H9 (cell line): ENCODE data around the gene MXD4. TPM values are rescaled to one million over a fixed set of nuclear protein-coding genes. Genes with fewer than 3 reads are reported as not detected.

Source experiments
- DNase-seq: peaks from one replicate; pipeline ENCODE4 v3.0.0-alpha.2; 2017
- H2AFZ ChIP-seq: one replicate; pipeline ENCODE4 v1.6.1; 2013; ENCODE audit warnings: mild to moderate bottlenecking, low read length, control low read depth, moderate library complexity
- H2AK5ac ChIP-seq: 2 replicates; pipeline ENCODE4 v1.6.1; 2013; ENCODE audit warnings: low read length, control low read depth, mixed read lengths; ENCODE audit not compliant: insufficient read length
- H2BK120ac ChIP-seq: one replicate; pipeline ENCODE4 v1.6.1; 2013; ENCODE audit warnings: low read depth, mild to moderate bottlenecking, low read length, control low read depth, inconsistent platforms; ENCODE audit not compliant: poor library complexity, severe bottlenecking
- H2BK12ac ChIP-seq: 2 replicates; pipeline ENCODE4 v1.6.1; 2013; ENCODE audit warnings: low read length, control low read depth, mixed read lengths, low read depth; ENCODE audit not compliant: insufficient read length
- H2BK15ac ChIP-seq: 2 replicates; pipeline ENCODE4 v1.6.1; 2013; ENCODE audit warnings: low read depth, low read length, control low read depth
- H2BK20ac ChIP-seq: one replicate; pipeline ENCODE4 v1.6.1; 2013; ENCODE audit warnings: low read depth, mild to moderate bottlenecking, low read length, control low read depth, inconsistent platforms; ENCODE audit not compliant: poor library complexity, severe bottlenecking
- H2BK5ac ChIP-seq: 2 replicates; pipeline ENCODE4 v1.6.1; 2013; ENCODE audit warnings: low read length, control low read depth, mixed read lengths; ENCODE audit not compliant: insufficient read length
- H3K14ac ChIP-seq: 2 replicates; pipeline ENCODE4 v1.6.1; 2013; ENCODE audit warnings: low read length, control low read depth; ENCODE audit not compliant: insufficient read depth
- H3K18ac ChIP-seq: 2 replicates; pipeline ENCODE4 v1.6.1; 2013; ENCODE audit warnings: low read depth, mild to moderate bottlenecking, mixed read lengths, low read length, control low read depth; ENCODE audit not compliant: insufficient read length
- H3K23ac ChIP-seq: 2 replicates; pipeline ENCODE4 v1.6.1; 2013; ENCODE audit warnings: low read length, control low read depth, mixed read lengths, low read depth; ENCODE audit not compliant: insufficient read length
- H3K23me2 ChIP-seq: 2 replicates; pipeline ENCODE4 v1.6.1; 2013; ENCODE audit warnings: low read depth, mild to moderate bottlenecking, mixed read lengths, low read length, control low read depth; ENCODE audit not compliant: insufficient read length, poor library complexity, severe bottlenecking
- H3K27ac ChIP-seq: 2 replicates; pipeline ENCODE4 v1.5.1; 2013; ENCODE audit warnings: low read length, control low read depth, mixed read lengths, low read depth; ENCODE audit not compliant: insufficient read length
- H3K27me3 ChIP-seq: 2 replicates; pipeline ENCODE4 v1.6.1; 2013; ENCODE audit warnings: low read length, control low read depth, inconsistent platforms; ENCODE audit not compliant: insufficient read depth
- H3K4ac ChIP-seq: 2 replicates; pipeline ENCODE4 v1.6.1; 2013; ENCODE audit warnings: low read depth, mild to moderate bottlenecking, control low read depth, inconsistent platforms, low read length, moderate library complexity
- H3K4me1 ChIP-seq: 2 replicates; pipeline ENCODE4 v1.6.1; 2013; ENCODE audit warnings: low read length, control low read depth, inconsistent platforms; ENCODE audit not compliant: insufficient read depth
- H3K4me2 ChIP-seq: 2 replicates; pipeline ENCODE4 v1.6.1; 2013; ENCODE audit warnings: low read length, control low read depth, mixed read lengths; ENCODE audit not compliant: insufficient read length, insufficient read depth
- H3K56ac ChIP-seq: 2 replicates; pipeline ENCODE4 v1.6.1; 2013; ENCODE audit warnings: low read depth, mild to moderate bottlenecking, mixed read lengths, low read length, control low read depth; ENCODE audit not compliant: insufficient read length
- H3K79me1 ChIP-seq: 2 replicates; pipeline ENCODE4 v1.6.1; 2013; ENCODE audit warnings: low read depth, mild to moderate bottlenecking, moderate library complexity, low read length, control low read depth, inconsistent platforms; ENCODE audit not compliant: insufficient read depth, poor library complexity, severe bottlenecking
- H3K79me2 ChIP-seq: 2 replicates; pipeline ENCODE4 v1.6.1; 2013; ENCODE audit warnings: low read length, control low read depth, inconsistent platforms; ENCODE audit not compliant: insufficient read depth
- H3K9ac ChIP-seq: 2 replicates; pipeline ENCODE4 v1.6.1; 2013; ENCODE audit warnings: low read length, control low read depth, mixed read lengths; ENCODE audit not compliant: insufficient read length; ENCODE audit errors: extremely low read depth
- H3K9me3 ChIP-seq: one replicate; pipeline ENCODE4 v1.6.1; 2013; ENCODE audit warnings: low read depth, low read length, inconsistent platforms; ENCODE audit not compliant: control insufficient read depth
- H3T11ph ChIP-seq: one replicate; pipeline ENCODE4 v1.6.1; 2013; ENCODE audit warnings: mild to moderate bottlenecking, low read length, control low read depth, inconsistent platforms
- H4K20me1 ChIP-seq: one replicate; pipeline ENCODE4 v1.6.1; 2013; ENCODE audit not compliant: control insufficient read depth, insufficient read length, insufficient read depth
- H4K5ac ChIP-seq: 2 replicates; pipeline ENCODE4 v1.6.1; 2013; ENCODE audit warnings: low read depth, mild to moderate bottlenecking, mixed read lengths, low read length, control low read depth; ENCODE audit not compliant: insufficient read length
- H4K8ac ChIP-seq: replicated peaks from 2 replicates; pipeline ENCODE4 v1.6.1; 2013; ENCODE audit warnings: low read length, control low read depth, mixed read lengths, low read depth; ENCODE audit not compliant: insufficient read length
- H4K91ac ChIP-seq: 2 replicates; pipeline ENCODE4 v1.6.1; 2013; ENCODE audit warnings: low read depth, mild to moderate bottlenecking, moderate library complexity, mixed read lengths, low read length, control low read depth; ENCODE audit not compliant: insufficient read length
- H3K27ac Mint-ChIP-seq, 3 experiments: 2 replicates in 2 of 3; 3 replicates in 1 of 3; pipeline ENCODE4 v1.8.0; 2020 to 2021; ENCODE audit warnings: mixed read lengths in 3 of 3, mild to moderate bottlenecking in 1 of 3, moderate library complexity in 1 of 3
- H3K27me3 Mint-ChIP-seq: 2 replicates; pipeline ENCODE4 v1.8.0; 2021; ENCODE audit warnings: low read depth, mild to moderate bottlenecking, moderate library complexity, mixed read lengths
- H3K36me3 Mint-ChIP-seq, 3 experiments: 2 replicates in 2 of 3; 3 replicates in 1 of 3; pipeline ENCODE4 v1.8.0; 2020 to 2021; ENCODE audit warnings: low read depth in 3 of 3, mixed read lengths in 3 of 3; ENCODE audit not compliant: insufficient read depth in 1 of 3
- H3K4me1 Mint-ChIP-seq, 2 experiments: 2 replicates each; pipeline ENCODE4 v1.8.0; 2020; ENCODE audit warnings: mixed read lengths in 2 of 2
- H3K4me3 Mint-ChIP-seq, 2 experiments: 2 replicates in 1 of 2; 3 replicates in 1 of 2; pipeline ENCODE4 v1.8.0; 2020 to 2021; ENCODE audit warnings: mild to moderate bottlenecking in 2 of 2, mixed read lengths in 2 of 2, moderate library complexity in 1 of 2
- H3K9me3 Mint-ChIP-seq, 2 experiments: 2 replicates in 1 of 2; 3 replicates in 1 of 2; pipeline ENCODE4 v1.8.0; 2020; ENCODE audit warnings: mild to moderate bottlenecking in 2 of 2, mixed read lengths in 2 of 2, moderate library complexity in 1 of 2
- WGBS: extraction: QIAGEN DNeasy Blood & Tissue Kit; methylation state at CpG from one replicate; pipeline ENCODE4 v1.1.7; 2013; ENCODE audit warnings: missing lambda C conversion rate, low lambda C conversion rate, mixed read lengths; ENCODE audit not compliant: insufficient read length; ENCODE audit errors: extremely low coverage; 5-methylcytosine and 5-hydroxymethylcytosine counted together
- total RNA-seq: library from RNA; stranded (reverse); gene quantifications from 2 replicates; pipeline ENCODE4 v1.2.1, GENCODE V29; 2021
- TF ChIP-seq, protein P1 (sequence below): fragments of 200-600 bp; sonication (generic); conservative IDR thresholded peaks from 3 replicates; pipeline ENCODE4 v1.8.0; 2021; ENCODE audit warnings: antibody characterized with exemption, mild to moderate bottlenecking

Gene MXD4
- total RNA-seq, 1 experiment from 2014 or later: 24.1 TPM

DNA sequence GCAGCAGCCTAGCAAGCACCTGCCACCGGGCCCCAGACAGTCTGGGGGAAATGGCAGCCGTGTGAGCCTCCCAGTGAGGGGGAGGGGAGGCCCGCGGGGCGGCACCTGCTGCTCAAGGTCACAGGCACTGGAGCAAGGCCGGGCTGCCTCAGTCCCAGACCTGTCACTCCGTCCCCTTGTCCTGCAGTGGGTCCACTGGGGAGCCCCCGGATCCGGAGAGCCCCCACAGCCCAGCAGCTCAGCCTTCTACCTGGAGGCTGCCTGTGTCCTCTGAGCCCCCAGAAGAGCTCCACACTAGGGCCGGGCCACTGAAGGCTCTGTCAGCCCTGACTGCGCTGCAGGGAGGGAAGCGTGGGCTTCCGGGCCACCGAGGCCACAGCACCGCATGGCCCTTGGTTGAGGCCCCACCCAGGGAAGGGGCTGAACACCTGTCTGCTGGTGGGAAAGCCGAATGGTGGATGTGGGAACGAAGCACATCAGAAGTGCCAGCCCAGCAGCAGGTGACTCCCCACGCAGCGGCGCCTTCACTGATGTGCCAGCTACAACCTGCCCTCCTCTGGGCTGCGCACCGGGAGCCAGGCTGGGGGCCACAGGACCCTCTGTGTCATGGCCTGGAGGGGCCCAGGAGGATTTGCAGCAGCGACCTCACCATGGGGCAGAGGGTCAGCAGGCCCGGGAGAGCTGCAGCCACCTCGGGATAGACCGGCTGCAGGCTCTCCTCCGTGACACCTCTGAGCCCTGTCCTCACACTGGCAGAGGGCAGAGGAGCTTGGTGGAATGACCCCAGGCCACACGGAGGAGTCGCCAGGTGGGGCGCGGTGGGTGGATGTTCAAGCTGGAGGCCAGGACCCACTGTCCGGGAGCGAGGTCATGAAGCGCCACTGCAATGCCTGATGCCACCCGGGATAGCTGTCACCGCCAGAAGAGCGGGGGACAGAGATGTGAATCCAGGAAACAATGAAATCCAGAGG, 35.0 kb upstream of the MXD4 start:
- H4K91ac ChIP-seq: no peak overlapping the region
- no peak overlapping the region for H4K8ac ChIP-seq
- H3K18ac ChIP-seq: no peak overlapping the region
- no peaks in the 10 kb centered on the region; the same call in none of the 2 replicates for H3K27me3 Mint-ChIP-seq
- H3K27me3 ChIP-seq: no peaks in the 10 kb centered on the region
- no peak overlapping the region for H2BK15ac ChIP-seq
- H4K20me1 ChIP-seq: no peaks in the 10 kb centered on the region
- H2BK5ac ChIP-seq: no peak overlapping the region
- H3K27ac Mint-ChIP-seq: peak overlapping the region in 1 of 3 experiments; percentile 88; a peak in 1 of 7 replicates
- H2AFZ ChIP-seq: no peak overlapping the region
- H3T11ph ChIP-seq: no peak overlapping the region
- H3K27ac ChIP-seq: no peak overlapping the region
- H3K9ac ChIP-seq: no peak overlapping the region
- no peaks in the 10 kb centered on the region for H3K79me1 ChIP-seq
- H3K14ac ChIP-seq: no peak overlapping the region; the same call in 1 of the 2 replicates
- no peaks in the 10 kb centered on the region for H3K9me3 ChIP-seq
- H2AK5ac ChIP-seq: no peak overlapping the region
- DNase-seq: peak; percentile 37
- no peak overlapping the region for H3K56ac ChIP-seq
- peaks cover 6 to 8% of the 10 kb centered on the region in 2 experiments for H3K9me3 Mint-ChIP-seq
- H3K36me3 Mint-ChIP-seq: peaks cover 0 to 4% (median 2%) of the 10 kb centered on the region in 3 experiments; a peak in 2 of 7 replicates
- no CpG with 5 or more reads among the region's 37 CpGs for WGBS
- H3K4me1 ChIP-seq: no peaks in the 10 kb centered on the region
- TF ChIP-seq, protein P1, sequence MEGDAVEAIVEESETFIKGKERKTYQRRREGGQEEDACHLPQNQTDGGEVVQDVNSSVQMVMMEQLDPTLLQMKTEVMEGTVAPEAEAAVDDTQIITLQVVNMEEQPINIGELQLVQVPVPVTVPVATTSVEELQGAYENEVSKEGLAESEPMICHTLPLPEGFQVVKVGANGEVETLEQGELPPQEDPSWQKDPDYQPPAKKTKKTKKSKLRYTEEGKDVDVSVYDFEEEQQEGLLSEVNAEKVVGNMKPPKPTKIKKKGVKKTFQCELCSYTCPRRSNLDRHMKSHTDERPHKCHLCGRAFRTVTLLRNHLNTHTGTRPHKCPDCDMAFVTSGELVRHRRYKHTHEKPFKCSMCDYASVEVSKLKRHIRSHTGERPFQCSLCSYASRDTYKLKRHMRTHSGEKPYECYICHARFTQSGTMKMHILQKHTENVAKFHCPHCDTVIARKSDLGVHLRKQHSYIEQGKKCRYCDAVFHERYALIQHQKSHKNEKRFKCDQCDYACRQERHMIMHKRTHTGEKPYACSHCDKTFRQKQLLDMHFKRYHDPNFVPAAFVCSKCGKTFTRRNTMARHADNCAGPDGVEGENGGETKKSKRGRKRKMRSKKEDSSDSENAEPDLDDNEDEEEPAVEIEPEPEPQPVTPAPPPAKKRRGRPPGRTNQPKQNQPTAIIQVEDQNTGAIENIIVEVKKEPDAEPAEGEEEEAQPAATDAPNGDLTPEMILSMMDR: no peak
- H4K5ac ChIP-seq: no peak overlapping the region
- no peaks in the 10 kb centered on the region for H3K23me2 ChIP-seq
- no peak overlapping the region for H3K4ac ChIP-seq
- no peaks in the 10 kb centered on the region for H3K79me2 ChIP-seq
- peaks cover 3 to 12% of the 10 kb centered on the region in 2 experiments; a peak in 3 of 4 replicates for H3K4me1 Mint-ChIP-seq
- H2BK12ac ChIP-seq: no peak overlapping the region
- no peak overlapping the region for H2BK20ac ChIP-seq
- H2BK120ac ChIP-seq: no peak overlapping the region
- H3K23ac ChIP-seq: no peak overlapping the region
- no peak overlapping the region for H3K4me2 ChIP-seq
- no peak overlapping the region for H3K4me3 Mint-ChIP-seq
